ENCODE measurements around the gene TMTC4.

GRCh38 chr13:100563779-100564178 lies 110.8 kb downstream of the TMTC4 start:
- TF ChIP-seq CTCF (IDR thresholded peaks at IDR 0.05; ENCODE audit: poor library complexity, severe bottlenecking): no peak
- no peak for TF ChIP-seq RAD21 (conservative IDR thresholded peaks at IDR 0.05)
- TF ChIP-seq TAF1 (IDR thresholded peaks at IDR 0.05; ENCODE audit: low read depth): no peak
